Aorta (tissue), 5 donors: ENCODE results near the gene RRP9. TPM values are rescaled to one million over a fixed set of nuclear protein-coding genes. Genes with fewer than 3 reads are reported as not detected.
"Not testable (repeated sequence)": the region's sequence is repeated elsewhere in the genome, so short reads cannot be mapped to it uniquely, and the experiment has no call there.

Experiments
- ATAC-seq: fragments of 200-7000 bp; cut with Tn5 transposase; one replicate; pipeline ENCODE4 v1.9.1; 2022; ENCODE audit warnings: moderate library complexity; ENCODE audit not compliant: low FRiP score
- DNase-seq, 2 donors: peaks; one replicate each; pipeline ENCODE4 v3.0.0-alpha.2; 2020
- H3K27ac ChIP-seq, 2 donors: one replicate each; pipeline ENCODE4 v1.5.1; 2013; ENCODE audit warnings: low read length in 2 of 2, mild to moderate bottlenecking in 2 of 2, moderate library complexity in 2 of 2, control low read depth in 1 of 2, inconsistent platforms in 1 of 2, low read depth in 1 of 2
- H3K27me3 ChIP-seq, 2 donors: one replicate each; pipeline ENCODE4 v1.6.1; 2013; ENCODE audit warnings: control low read depth in 1 of 2, low read length in 1 of 2, mild to moderate bottlenecking in 1 of 2, moderate library complexity in 1 of 2; ENCODE audit not compliant: insufficient read depth in 2 of 2, control insufficient read depth in 1 of 2
- H3K36me3 ChIP-seq, 2 donors: one replicate each; pipeline ENCODE4 v1.6.1; 2013; ENCODE audit warnings: control low read depth in 1 of 2, low read length in 1 of 2, mild to moderate bottlenecking in 1 of 2; ENCODE audit not compliant: insufficient read depth in 2 of 2, control insufficient read depth in 1 of 2
- H3K4me1 ChIP-seq, 2 donors: one replicate each; pipeline ENCODE4 v1.6.1; 2013; ENCODE audit warnings: low read length in 2 of 2, control low read depth in 1 of 2, mild to moderate bottlenecking in 1 of 2, moderate library complexity in 1 of 2; ENCODE audit not compliant: insufficient read depth in 2 of 2, control insufficient read depth in 1 of 2
- H3K4me3 ChIP-seq, 2 donors: one replicate each; pipeline ENCODE4 v1.5.1; 2013; ENCODE audit warnings: low read length in 2 of 2, control low read depth in 1 of 2, mild to moderate bottlenecking in 1 of 2
- H3K9me3 ChIP-seq: one replicate; pipeline ENCODE4 v1.6.1; 2013; ENCODE audit warnings: mild to moderate bottlenecking, low read length; ENCODE audit not compliant: control insufficient read depth
- WGBS, 2 donors: extraction: QIAGEN DNeasy Blood & Tissue Kit; methylation state at CpG; one replicate each; pipeline ENCODE4 v1.1.7; 2013; 5-methylcytosine and 5-hydroxymethylcytosine counted together
- intact Hi-C, 2 donors: fragments of 100-400 bp; cut with DNase I; formaldehyde crosslinking; loops; one replicate each; pipeline versions ENCODE4 v1.14.2 to v1.15.0; 2022
- polyA plus RNA-seq, 2 donors: library from polyadenylated mRNA; stranded (reverse); fragments of 200-250 nt; gene quantifications; one replicate each; pipeline ENCODE4 v1.2.3, GENCODE V29; 2013
- total RNA-seq, 2 donors: library from RNA; stranded (reverse); fragmentation: NEBNext Ultra II Directional; extraction: Animal tissue kit (Norgen Biotek cat#: 25700); gene quantifications; one replicate each; pipeline ENCODE4 v1.2.1, GENCODE V29; 2021
- donor health status: healthy with polysubstance abuse.
- donor health status: Bipolar disorder and iron deficiency.
- donor health status: DM: no; HTN: no; CAD: no.
- donor health status: DM: no; HTN: no; CAD: no.
- donor health status: DM: yes; HTN: yes; CAD: no.

The RRP9 gene
- total and polyA plus RNA-seq, 4 donors = 5.0 to 11.4 (median 10.2) TPM

GRCh38 chr3:51908026-51908425, 33.7 kb downstream of the RRP9 start:
- intact Hi-C loops = no loop called here
- no peaks in the 10 kb centered on the region for H3K4me1 ChIP-seq
- no peak overlapping the region for H3K4me3 ChIP-seq
- no peak for ATAC-seq
- peaks cover 8% of the 10 kb centered on the region for H3K9me3 ChIP-seq
- H3K36me3 ChIP-seq = no peaks in the 10 kb centered on the region
- no peak for DNase-seq
- no peak overlapping the region for H3K27ac ChIP-seq
- peaks cover 0 to under 1% of the 10 kb centered on the region in 2 donors for H3K27me3 ChIP-seq
- WGBS, 2 donors = 77 to 78% methylated on average over 4 of the region's 4 CpGs

GRCh38 chr3:51904034-51904823, 37.5 kb downstream of the RRP9 start:
- H3K4me1 ChIP-seq = no peaks in the 10 kb centered on the region
- H3K27me3 ChIP-seq = peaks cover 0 to 2% of the 10 kb centered on the region in 2 donors
- H3K36me3 ChIP-seq = no peaks in the 10 kb centered on the region
- intact Hi-C loops = no loop called here
- no peak for DNase-seq
- ATAC-seq = no peak
- H3K4me3 ChIP-seq = no peak overlapping the region
- peaks cover 8% of the 10 kb centered on the region for H3K9me3 ChIP-seq
- H3K27ac ChIP-seq = no peak overlapping the region
- 86 to 88% methylated on average over 2 of the region's 2 CpGs for WGBS, 2 donors

- H3K4me1 ChIP-seq, H3K27ac ChIP-seq, H3K27me3 ChIP-seq, DNase-seq, H3K4me3 ChIP-seq, ATAC-seq, H3K36me3 ChIP-seq, H3K9me3 ChIP-seq, intact Hi-C loops: not testable (repeated sequence)
- WGBS, 2 donors = 73% methylated on average over 6 of the region's 7 CpGs
Observed at GRCh38 chr3:51902361-51902760, 39.3 kb downstream of the RRP9 start.

- H3K4me3 ChIP-seq, H3K4me1 ChIP-seq, H3K27ac ChIP-seq, H3K27me3 ChIP-seq, ATAC-seq, DNase-seq, H3K9me3 ChIP-seq, intact Hi-C loops, H3K36me3 ChIP-seq: not testable (repeated sequence)
- 67 to 68% methylated on average over 7 of the region's 7 CpGs for WGBS, 2 donors
Observed at GRCh38 chr3:51900043-51900442, 41.7 kb downstream of the RRP9 start.

GRCh38 chr3:51897391-51897790, 44.3 kb downstream of the RRP9 start:
- Histone ChIP-seq H3K4me3 (no peak overlapping the region), H3K36me3 (no peaks in the 10 kb centered on the region), H3K27ac (no peak overlapping the region), H3K4me1 (no peaks in the 10 kb centered on the region), H3K27me3 (no peaks in the 10 kb centered on the region), H3K9me3 (no peaks in the 10 kb centered on the region)
- intact Hi-C loops = no loop called here
- WGBS, 2 donors = 80 to 85% methylated on average over 15 of the region's 15 CpGs
- ATAC-seq (no peak), DNase-seq (no peak)

- WGBS, 2 donors = 91 to 95% methylated on average over 10 of the region's 10 CpGs
- Histone ChIP-seq H3K9me3 (no peaks in the 10 kb centered on the region), H3K4me3 (no peak overlapping the region), H3K27ac (no peak overlapping the region), H3K36me3 (no peaks in the 10 kb centered on the region), H3K4me1 (no peaks in the 10 kb centered on the region), H3K27me3 (no peaks in the 10 kb centered on the region)
- intact Hi-C loops = no loop called here
- ATAC-seq (no peak), DNase-seq (no peak)
Observed at GRCh38 chr3:51896607-51897305, 44.9 kb downstream of the RRP9 start.

- Histone ChIP-seq H3K4me3 (no peak overlapping the region), H3K27ac (no peak overlapping the region), H3K9me3 (no peaks in the 10 kb centered on the region), H3K4me1 (no peaks in the 10 kb centered on the region), H3K36me3 (no peaks in the 10 kb centered on the region), H3K27me3 (no peaks in the 10 kb centered on the region)
- intact Hi-C loops = no loop called here
- 92 to 93% methylated on average over 16 of the region's 16 CpGs for WGBS, 2 donors
- no peak for ATAC-seq
- DNase-seq = no peak
Observed at GRCh38 chr3:51894939-51895338, 46.8 kb downstream of the RRP9 start.

- Histone ChIP-seq H3K36me3 (no peaks in the 10 kb centered on the region), H3K27ac (no peak overlapping the region), H3K27me3 (no peaks in the 10 kb centered on the region), H3K4me3 (no peak overlapping the region), H3K9me3 (no peaks in the 10 kb centered on the region), H3K4me1 (no peaks in the 10 kb centered on the region)
- intact Hi-C loops = no loop called here
- DNase-seq (no peak), ATAC-seq (no peak)
- WGBS, 2 donors = 75 to 78% methylated on average over 4 of the region's 4 CpGs
Observed at GRCh38 chr3:51894391-51894790, 47.3 kb downstream of the RRP9 start.
